Measurements from ENCODE around the gene WDFY2. TPM values are rescaled to one million over a fixed set of nuclear protein-coding genes. Genes with fewer than 3 reads are reported as not detected.

The WDFY2 gene
- total RNA-seq, 1 experiment from 2014 or later, result 4.1 TPM

DNA sequence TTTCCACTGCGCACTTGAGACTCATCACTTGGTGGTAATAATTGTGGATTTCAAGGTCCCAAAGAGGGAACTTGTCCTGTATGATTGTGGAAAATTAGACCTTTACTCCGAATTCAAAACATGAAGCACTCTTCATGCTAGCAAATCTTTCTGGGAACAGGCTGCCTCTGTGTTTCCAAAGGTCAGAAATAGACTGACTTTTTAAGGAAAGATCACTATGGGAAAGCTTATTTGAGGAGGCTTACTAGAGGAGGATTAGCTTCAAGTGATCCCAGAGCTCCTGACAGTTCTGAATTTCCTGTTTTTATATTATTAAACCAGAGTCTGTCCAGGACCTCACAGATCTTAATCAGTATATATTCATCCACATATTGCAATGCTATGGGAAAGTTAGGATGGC is 5.5 kb downstream of the WDFY2 start:
- no TSS peak for BruUV-seq (replicated peaks)
- Histone ChIP-seq H3F3A (ENCODE audit: low read length, unreplicated experiment) (no peaks in the 10 kb centered on the region), H2AFZ (ENCODE audit: low read length) (no peak overlapping the region), H3K79me2 (ENCODE audit: low read length) (peaks cover 89% of the 10 kb centered on the region), H3K27ac (ENCODE audit: low read length) (no peak overlapping the region), H3K4me3 (ENCODE audit: low read length) (no peak overlapping the region), H3K9me3 (ENCODE audit: low read length) (no peaks in the 10 kb centered on the region), H3K9me2 (replicated peaks; ENCODE audit: low read length) (no peaks in the 10 kb centered on the region), H3K4me1 (ENCODE audit: insufficient read depth, low read length) (peaks cover 38% of the 10 kb centered on the region), H3K4me2 (ENCODE audit: low read length) (peak overlapping the region; percentile 66; the same call in 1 of the 2 replicates), H4K20me1 (ENCODE audit: low read length) (no peaks in the 10 kb centered on the region), H3K27me3 (ENCODE audit: low read length) (no peaks in the 10 kb centered on the region), H3K9ac (ENCODE audit: low read length) (no peak overlapping the region), H3K36me3 (ENCODE audit: low read depth, low read length) (no peaks in the 10 kb centered on the region)
- ATAC-seq, result no peak
- intact Hi-C loops (cut with micrococcal nuclease), result loop anchor here (5.0 kb wide), 2 partner anchors 152 to 193 kb away; no protein-coding TSS in a partner anchor
- CTCF ChIA-PET, result interaction anchor here (1.5 kb wide), 1 partner anchor 208 kb away, joined by 4 read pairs; no protein-coding TSS in a partner anchor
- TF ChIP-seq EZH2phosphoT487 (IDR thresholded peaks at IDR 0.05; ENCODE audit: borderline replicate concordance, low read length) (no peak), EZH2 (IDR thresholded peaks at IDR 0.05; ENCODE audit: low read length, unreplicated experiment) (no peak)
- TF ChIP-seq, protein P1, sequence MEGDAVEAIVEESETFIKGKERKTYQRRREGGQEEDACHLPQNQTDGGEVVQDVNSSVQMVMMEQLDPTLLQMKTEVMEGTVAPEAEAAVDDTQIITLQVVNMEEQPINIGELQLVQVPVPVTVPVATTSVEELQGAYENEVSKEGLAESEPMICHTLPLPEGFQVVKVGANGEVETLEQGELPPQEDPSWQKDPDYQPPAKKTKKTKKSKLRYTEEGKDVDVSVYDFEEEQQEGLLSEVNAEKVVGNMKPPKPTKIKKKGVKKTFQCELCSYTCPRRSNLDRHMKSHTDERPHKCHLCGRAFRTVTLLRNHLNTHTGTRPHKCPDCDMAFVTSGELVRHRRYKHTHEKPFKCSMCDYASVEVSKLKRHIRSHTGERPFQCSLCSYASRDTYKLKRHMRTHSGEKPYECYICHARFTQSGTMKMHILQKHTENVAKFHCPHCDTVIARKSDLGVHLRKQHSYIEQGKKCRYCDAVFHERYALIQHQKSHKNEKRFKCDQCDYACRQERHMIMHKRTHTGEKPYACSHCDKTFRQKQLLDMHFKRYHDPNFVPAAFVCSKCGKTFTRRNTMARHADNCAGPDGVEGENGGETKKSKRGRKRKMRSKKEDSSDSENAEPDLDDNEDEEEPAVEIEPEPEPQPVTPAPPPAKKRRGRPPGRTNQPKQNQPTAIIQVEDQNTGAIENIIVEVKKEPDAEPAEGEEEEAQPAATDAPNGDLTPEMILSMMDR (conservative IDR thresholded peaks at IDR 0.05; ENCODE audit: low read depth, low read length), result no peak
- POLR2A ChIA-PET (ENCODE audit: unreplicated experiment), result no interaction called here
- no peak for DNase-seq

DNA sequence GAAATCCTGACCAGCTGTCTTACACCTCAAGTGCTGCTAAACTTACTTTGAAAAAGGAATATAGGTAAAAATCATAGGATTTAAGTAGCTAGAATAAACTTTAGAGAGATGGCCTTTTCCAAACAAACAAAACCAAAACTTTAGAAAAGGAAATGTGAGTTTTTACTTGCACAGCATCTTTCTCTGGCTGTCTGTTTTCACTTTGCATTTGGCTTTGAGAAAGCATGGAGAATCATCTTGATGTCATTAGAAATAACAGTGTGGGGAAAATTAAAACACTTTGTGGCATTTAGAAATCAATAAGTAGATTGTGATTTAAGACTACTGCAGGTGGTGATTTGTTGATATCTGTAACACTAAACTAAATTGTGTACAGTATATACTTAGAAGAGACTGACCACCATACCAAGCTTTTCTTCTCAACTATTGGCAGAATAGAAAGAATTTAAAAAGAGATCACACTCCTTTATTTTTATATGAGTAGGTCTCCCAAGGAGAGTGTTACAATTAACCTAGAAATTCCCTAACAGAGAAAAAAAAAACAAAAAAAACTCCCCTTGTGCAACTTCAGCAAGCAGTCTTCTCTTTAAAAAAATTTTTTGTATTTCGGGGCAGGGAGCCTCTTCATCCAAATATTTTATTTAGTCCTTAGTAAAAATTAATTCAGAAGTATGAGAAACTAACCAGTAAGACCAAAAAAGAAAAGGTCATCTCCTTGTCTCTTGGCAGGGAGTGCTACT is 6.1 kb downstream of the WDFY2 start:
- peak overlapping the region; percentile 32; the same call in 1 of the 2 replicates for H3K4me3 ChIP-seq (ENCODE audit: low read length)

More for the DNA sequence above, 6.1 kb downstream of the WDFY2 start:
- ATAC-seq (no peak), DNase-seq (no peak)
- POLR2A ChIA-PET (ENCODE audit: unreplicated experiment), result interaction anchor here (0.5 kb wide), 1 partner anchor 155 kb away, joined by 3 read pairs; no protein-coding TSS in a partner anchor
- Histone ChIP-seq H3K9me3 (ENCODE audit: low read length) (no peaks in the 10 kb centered on the region), H3K9ac (ENCODE audit: low read length) (no peak overlapping the region), H3K79me2 (ENCODE audit: low read length) (peaks cover 89% of the 10 kb centered on the region), H4K20me1 (ENCODE audit: low read length) (no peaks in the 10 kb centered on the region), H3K4me2 (ENCODE audit: low read length) (peak overlapping the region; percentile 66), H3K27ac (ENCODE audit: low read length) (peak overlapping the region; percentile 41), H3F3A (ENCODE audit: low read length, unreplicated experiment) (no peaks in the 10 kb centered on the region), H3K4me1 (ENCODE audit: insufficient read depth, low read length) (peaks cover 38% of the 10 kb centered on the region), H3K9me2 (replicated peaks; ENCODE audit: low read length) (no peaks in the 10 kb centered on the region), H3K36me3 (ENCODE audit: low read depth, low read length) (no peaks in the 10 kb centered on the region), H3K27me3 (ENCODE audit: low read length) (no peaks in the 10 kb centered on the region), H2AFZ (ENCODE audit: low read length) (no peak overlapping the region)
- no peak for TF ChIP-seq EZH2 (IDR thresholded peaks at IDR 0.05; ENCODE audit: low read length, unreplicated experiment)
- TF ChIP-seq EZH2phosphoT487 (IDR thresholded peaks at IDR 0.05; ENCODE audit: borderline replicate concordance, low read length), result no peak
- TF ChIP-seq, protein P1 (conservative IDR thresholded peaks at IDR 0.05; ENCODE audit: low read depth, low read length), result no peak
- BruUV-seq (replicated peaks), result no TSS peak
- CTCF ChIA-PET, result interaction anchor here (1.5 kb wide), 1 partner anchor 207 kb away, joined by 4 read pairs; no protein-coding TSS in a partner anchor
- intact Hi-C loops (cut with micrococcal nuclease), result loop anchor here (5.0 kb wide), 1 partner anchor 192 kb away; no protein-coding TSS in a partner anchor

Data from PC-3 (cell line).